GM18868 (cell line): ENCODE data around the gene ICAM4.
"Not testable (repeated sequence)": the region's sequence is repeated elsewhere in the genome, so short reads cannot be mapped to it uniquely, and the experiment has no call there.

Source experiments
- ATAC-seq: cut with Tn5 transposase; IDR thresholded peaks from one replicate; pipeline ENCODE4 v1.9.1; 2021; ENCODE audit warnings: mild to moderate bottlenecking, moderate library complexity; ENCODE audit not compliant: unreplicated experiment

The ICAM4 gene

DNA sequence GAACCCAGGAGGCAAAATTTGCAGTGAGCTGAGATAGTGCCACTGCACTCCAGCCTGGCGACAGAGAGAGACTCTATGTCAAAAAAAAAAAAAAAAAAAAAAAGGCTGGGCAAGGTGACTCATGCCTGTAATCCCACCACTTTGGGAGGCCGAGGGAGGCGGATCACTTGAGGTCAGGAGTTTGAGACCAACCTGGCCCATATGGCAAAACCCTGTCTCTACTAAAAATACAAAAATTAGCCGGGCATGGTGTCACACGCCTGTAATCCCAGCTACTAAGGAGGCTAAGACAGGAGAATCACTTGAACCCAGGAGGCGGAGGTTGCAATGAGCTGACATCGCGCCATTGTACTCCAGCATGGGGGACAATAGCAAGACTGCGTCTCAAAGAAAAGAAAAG lies 50.0 kb downstream of the ICAM4 start:
- ATAC-seq, result not testable (repeated sequence)
